GM21447 (cell line): Measurements from ENCODE around the gene PM20D1.

ENCODE experiments used
- ATAC-seq: cut with Tn5 transposase; IDR thresholded peaks from one replicate; pipeline ENCODE4 v1.9.1; 2021; ENCODE audit not compliant: unreplicated experiment

The PM20D1 gene

GRCh38 chr1:205780335-205780734 is 69.6 kb downstream of the PM20D1 start:
- no peak for ATAC-seq
